ENCODE measurements around the gene KLRD1.
"Not testable (repeated sequence)": the region's sequence is repeated elsewhere in the genome, so short reads cannot be mapped to it uniquely, and the experiment has no call there.

The KLRD1 gene

GRCh38 chr12:10305411-10305810 lies 2.3 kb upstream of the KLRD1 start:
- Histone ChIP-seq H3K79me2 (no peaks in the 10 kb centered on the region), H3K36me3 (ENCODE audit: control insufficient read depth, insufficient read depth, low read length) (no peaks in the 10 kb centered on the region), H3K4me1 (no peaks in the 10 kb centered on the region), H3K9me3 (ENCODE audit: control insufficient read depth, low read length) (no peaks in the 10 kb centered on the region), H3K4me2 (ENCODE audit: low read length) (no peak overlapping the region), H3K27ac (no peak overlapping the region), H3K4me3 (ENCODE audit: low read depth, low read length) (no peak overlapping the region), H2AFZ (no peak overlapping the region), H3K27me3 (ENCODE audit: control insufficient read depth, insufficient read depth, low read length) (no peaks in the 10 kb centered on the region), H3K9ac (no peak overlapping the region)
- TF ChIP-seq CTCF (IDR thresholded peaks at IDR 0.05): no peak

GRCh38 chr12:10310926-10311720 lies 3.5 kb downstream of the KLRD1 start:
- Histone ChIP-seq H3K9me3 (ENCODE audit: control insufficient read depth, low read length) (no peaks in the 10 kb centered on the region), H3K27ac (no peak overlapping the region), H3K27me3 (ENCODE audit: control insufficient read depth, insufficient read depth, low read length) (no peaks in the 10 kb centered on the region), H3K79me2 (no peaks in the 10 kb centered on the region), H3K4me2 (ENCODE audit: low read length) (no peak overlapping the region), H3K4me3 (ENCODE audit: low read depth, low read length) (no peak overlapping the region), H2AFZ (no peak overlapping the region), H3K9ac (no peak overlapping the region), H3K36me3 (ENCODE audit: control insufficient read depth, insufficient read depth, low read length) (no peaks in the 10 kb centered on the region), H3K4me1 (no peaks in the 10 kb centered on the region)
- TF ChIP-seq CTCF (IDR thresholded peaks at IDR 0.05): no peak

DNA sequence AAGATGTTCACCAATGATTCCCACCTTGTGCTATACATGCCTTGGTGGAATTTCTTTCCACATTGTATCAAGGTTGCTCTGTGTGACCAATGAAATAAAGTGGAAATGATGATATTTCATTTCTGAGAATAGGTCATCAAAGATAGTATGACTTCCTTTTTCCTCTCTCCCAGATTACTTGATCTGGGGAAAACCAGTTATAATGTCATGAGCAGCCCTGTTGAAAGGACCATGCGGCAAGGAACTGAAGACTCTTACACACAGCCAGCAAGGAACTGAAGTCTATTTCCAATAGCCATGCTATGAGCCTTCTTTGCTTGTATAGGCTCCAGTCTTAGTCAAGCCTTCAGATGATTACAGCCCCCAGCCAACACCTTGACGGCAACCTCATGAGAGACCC lies 11.7 kb downstream of the KLRD1 start:
- Histone ChIP-seq H3K4me1 (no peaks in the 10 kb centered on the region), H3K27me3 (ENCODE audit: control insufficient read depth, insufficient read depth, low read length) (no peaks in the 10 kb centered on the region), H3K9me3 (ENCODE audit: control insufficient read depth, low read length) (no peaks in the 10 kb centered on the region), H3K36me3 (ENCODE audit: control insufficient read depth, insufficient read depth, low read length) (no peaks in the 10 kb centered on the region), H2AFZ (no peak overlapping the region), H3K9ac (no peak overlapping the region), H3K4me2 (ENCODE audit: low read length) (no peak overlapping the region), H3K4me3 (ENCODE audit: low read depth, low read length) (no peak overlapping the region), H3K79me2 (no peaks in the 10 kb centered on the region), H3K27ac (no peak overlapping the region)
- no peak for TF ChIP-seq CTCF (IDR thresholded peaks at IDR 0.05)

DNA sequence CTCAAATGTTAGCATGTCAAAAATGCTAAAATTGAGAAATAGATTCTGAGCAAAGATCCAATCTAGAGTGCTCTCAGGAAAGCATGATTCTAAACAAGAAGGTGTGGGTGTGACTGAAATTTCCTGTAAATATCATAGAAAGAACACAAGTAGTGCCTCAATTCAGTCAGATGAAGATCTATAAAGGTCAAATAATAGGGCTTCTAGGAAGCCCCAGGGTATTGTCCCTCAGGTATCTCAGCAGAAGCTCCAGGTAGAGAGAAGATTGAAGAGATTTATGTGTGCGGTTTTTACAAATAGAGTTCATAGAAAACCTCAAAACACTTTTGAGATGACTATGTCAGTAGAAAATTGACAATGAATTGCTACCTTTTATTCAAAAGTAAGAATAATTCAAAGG lies 13.0 kb downstream of the KLRD1 start:
- H3K4me3 ChIP-seq (ENCODE audit: low read depth, low read length): no peak overlapping the region
- H3K9me3 ChIP-seq (ENCODE audit: control insufficient read depth, low read length): no peaks in the 10 kb centered on the region
- no peaks in the 10 kb centered on the region for H3K27me3 ChIP-seq (ENCODE audit: control insufficient read depth, insufficient read depth, low read length)
- H3K27ac ChIP-seq: no peak overlapping the region
- no peak for TF ChIP-seq CTCF (IDR thresholded peaks at IDR 0.05)
- no peak overlapping the region for H3K4me2 ChIP-seq (ENCODE audit: low read length)
- H3K9ac ChIP-seq: no peak overlapping the region
- no peaks in the 10 kb centered on the region for H3K4me1 ChIP-seq
- no peaks in the 10 kb centered on the region for H3K79me2 ChIP-seq
- no peak overlapping the region for H2AFZ ChIP-seq
- no peaks in the 10 kb centered on the region for H3K36me3 ChIP-seq (ENCODE audit: control insufficient read depth, insufficient read depth, low read length)

DNA sequence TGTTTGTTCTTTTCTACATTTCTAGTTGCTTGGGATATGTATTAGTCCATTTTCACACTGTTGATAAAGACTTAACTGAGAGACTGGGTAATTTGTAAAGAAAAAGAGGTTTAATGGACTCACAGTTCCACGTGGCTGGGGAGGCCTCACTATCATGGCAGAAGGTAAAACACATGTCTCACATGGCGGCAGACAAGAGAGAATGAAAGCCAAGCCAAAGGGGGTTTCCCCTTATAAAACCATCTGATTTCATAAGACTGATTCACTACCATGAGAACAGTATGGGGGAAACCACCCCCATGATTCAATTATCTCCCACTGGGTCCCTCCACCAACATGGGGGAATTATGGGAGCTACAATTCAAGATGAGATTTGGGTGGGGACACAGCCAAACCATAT lies 21.0 kb downstream of the KLRD1 start:
- not testable (repeated sequence) for H3K4me3 ChIP-seq (ENCODE audit: low read depth, low read length); H3K27ac ChIP-seq; H3K9me3 ChIP-seq (ENCODE audit: control insufficient read depth, low read length); H3K9ac ChIP-seq; H3K79me2 ChIP-seq; H3K27me3 ChIP-seq (ENCODE audit: control insufficient read depth, insufficient read depth, low read length); H3K4me1 ChIP-seq; H2AFZ ChIP-seq; H3K4me2 ChIP-seq (ENCODE audit: low read length); H3K36me3 ChIP-seq (ENCODE audit: control insufficient read depth, insufficient read depth, low read length)

Measured in parathyroid adenoma (tissue), 2 donors.